ENCODE results near the gene MTERF4. TPM values are rescaled to one million over a fixed set of nuclear protein-coding genes. Genes with fewer than 3 reads are reported as not detected.

The MTERF4 gene
- total and polyA plus RNA-seq, 7 donors: 18.9 to 47.9 (median 29.1) TPM

DNA sequence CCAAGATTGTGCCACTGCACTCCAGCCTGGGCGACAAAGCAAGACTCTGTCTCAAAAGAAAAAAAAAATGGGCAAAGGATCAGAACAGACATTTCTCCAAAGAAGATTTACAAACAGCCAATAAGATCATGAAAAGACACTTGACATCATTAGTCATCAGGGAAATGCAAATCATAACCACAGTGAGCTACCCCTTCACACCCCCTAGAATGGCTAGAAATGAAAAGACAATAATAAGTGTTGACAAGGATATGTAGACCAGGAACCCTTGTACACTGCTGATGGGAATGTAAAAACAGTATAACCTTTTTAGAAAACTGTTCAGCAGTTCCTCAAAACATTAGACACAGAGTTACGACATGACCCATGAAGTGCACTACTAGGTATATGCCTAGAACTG, 18.4 kb upstream of the MTERF4 start:
- no peak overlapping the region for H3K27ac ChIP-seq
- no peaks in the 10 kb centered on the region for H3K4me1 ChIP-seq
- no peaks in the 10 kb centered on the region for H3K27me3 ChIP-seq
- DNase-seq: no peak
- no peaks in the 10 kb centered on the region for H3K9me3 ChIP-seq
- TF ChIP-seq POLR2AphosphoS5 (IDR thresholded peaks at IDR 0.05) (no peak), CTCF (IDR thresholded peaks at IDR 0.05) (no peak), POLR2A (IDR thresholded peaks at IDR 0.05) (no peak), EP300 (IDR thresholded peaks at IDR 0.05) (no peak)
- H3K4me3 ChIP-seq: no peak overlapping the region
- intact Hi-C loops (cut with DNase I): no loop called here
- 96 to 97% methylated on average over 2 of the region's 2 CpGs for WGBS, 2 donors
- H3K36me3 ChIP-seq: no peaks in the 10 kb centered on the region

- intact Hi-C loops (cut with DNase I): no loop called here
- H3K4me1 ChIP-seq: no peaks in the 10 kb centered on the region
- H3K36me3 ChIP-seq: no peaks in the 10 kb centered on the region
- TF ChIP-seq CTCF (IDR thresholded peaks at IDR 0.05): no peak
- no peak for TF ChIP-seq POLR2AphosphoS5 (IDR thresholded peaks at IDR 0.05)
- TF ChIP-seq EP300 (IDR thresholded peaks at IDR 0.05): no peak
- TF ChIP-seq POLR2A (IDR thresholded peaks at IDR 0.05): no peak
- H3K27ac ChIP-seq: no peak overlapping the region
- H3K9me3 ChIP-seq: no peaks in the 10 kb centered on the region
- no peaks in the 10 kb centered on the region for H3K27me3 ChIP-seq
- no peak overlapping the region for H3K4me3 ChIP-seq
- DNase-seq: peak; percentile 51
- WGBS, 2 donors: 94 to 96% methylated on average over 24 of the region's 24 CpGs
These were observed 16.8 kb upstream of the MTERF4 start for GRCh38 chr2:241118737-241119505.

- intact Hi-C loops (cut with DNase I): no loop called here
- Histone ChIP-seq H3K27me3 (no peaks in the 10 kb centered on the region), H3K36me3 (no peaks in the 10 kb centered on the region), H3K27ac (no peak overlapping the region), H3K9me3 (no peaks in the 10 kb centered on the region), H3K4me1 (no peaks in the 10 kb centered on the region), H3K4me3 (no peak overlapping the region)
- TF ChIP-seq POLR2A (IDR thresholded peaks at IDR 0.05): no peak
- TF ChIP-seq POLR2AphosphoS5 (IDR thresholded peaks at IDR 0.05): no peak
- TF ChIP-seq EP300 (IDR thresholded peaks at IDR 0.05): no peak
- no peak for TF ChIP-seq CTCF (IDR thresholded peaks at IDR 0.05)
- peak; percentile 43 for DNase-seq
- WGBS, 2 donors: 93 to 95% methylated on average over 32 of the region's 32 CpGs
These were observed 14.8 kb upstream of the MTERF4 start for GRCh38 chr2:241116606-241117560.

DNA sequence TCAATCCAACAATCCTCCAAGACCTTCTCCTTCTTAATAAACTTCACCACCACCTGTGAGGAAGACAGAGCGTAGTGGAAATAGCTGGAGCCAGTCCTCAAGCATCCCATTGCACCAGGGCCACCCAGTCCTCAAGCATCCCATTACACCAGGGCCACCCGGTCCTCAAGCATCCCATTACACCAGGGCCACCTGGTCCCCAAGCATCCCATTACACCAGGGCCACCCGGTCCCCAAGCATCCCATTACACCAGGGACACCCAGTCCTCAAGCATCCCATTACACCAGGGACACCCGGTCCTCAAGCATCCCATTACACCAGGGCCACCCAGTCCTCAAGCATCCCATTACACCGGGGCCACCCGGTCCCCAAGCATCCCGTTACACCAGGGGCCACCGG, 13.3 kb upstream of the MTERF4 start:
- no peaks in the 10 kb centered on the region for H3K36me3 ChIP-seq
- intact Hi-C loops (cut with DNase I): no loop called here
- H3K27me3 ChIP-seq: no peaks in the 10 kb centered on the region
- no peak for DNase-seq
- WGBS, 2 donors: 73 to 91% methylated on average over 8 of the region's 8 CpGs
- H3K4me1 ChIP-seq: no peaks in the 10 kb centered on the region
- TF ChIP-seq CTCF (IDR thresholded peaks at IDR 0.05): no peak
- no peak for TF ChIP-seq EP300 (IDR thresholded peaks at IDR 0.05)
- no peak for TF ChIP-seq POLR2A (IDR thresholded peaks at IDR 0.05)
- TF ChIP-seq POLR2AphosphoS5 (IDR thresholded peaks at IDR 0.05): no peak
- H3K27ac ChIP-seq: no peak overlapping the region
- H3K9me3 ChIP-seq: no peaks in the 10 kb centered on the region
- no peak overlapping the region for H3K4me3 ChIP-seq
